Skeletal muscle cell (primary cell): ENCODE results near the gene CIC.
A peak's percentile ranks its signal among the peaks of the same experiment; 100 is the strongest.

Experiments
- DNase-seq: peaks from one replicate; pipeline ENCODE4 v3.0.0-alpha.2; 2010; ENCODE audit warnings: low read depth
- H3K4me3 ChIP-seq: 2 replicates; pipeline ENCODE4 v1.5.1; 2011; ENCODE audit warnings: low read depth, mild to moderate bottlenecking, control low read depth, low read length, moderate library complexity

CIC gene

DNA sequence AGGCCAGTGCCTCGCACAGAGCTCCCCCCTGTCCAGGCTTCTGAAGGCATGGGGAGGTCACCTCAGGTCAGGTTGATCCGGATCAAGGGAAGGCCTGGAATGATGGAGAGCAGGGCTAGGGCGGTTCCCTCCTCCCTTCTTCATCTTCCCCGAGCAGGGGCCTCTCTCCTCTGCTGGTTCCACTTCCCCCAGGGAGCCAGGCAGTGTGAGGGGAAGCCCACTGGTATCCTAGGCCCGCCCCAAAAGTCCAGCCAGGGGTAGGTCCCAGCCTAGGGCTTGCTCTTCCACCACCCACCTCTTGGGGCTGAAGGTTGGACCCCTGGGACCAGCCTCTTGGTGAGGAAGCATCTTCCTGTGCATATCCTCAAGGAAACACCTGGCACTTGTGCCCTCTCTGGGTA is 16.5 kb downstream of the CIC start:
- no peak for DNase-seq
- peak overlapping the region; percentile 81 for H3K4me3 ChIP-seq

DNA sequence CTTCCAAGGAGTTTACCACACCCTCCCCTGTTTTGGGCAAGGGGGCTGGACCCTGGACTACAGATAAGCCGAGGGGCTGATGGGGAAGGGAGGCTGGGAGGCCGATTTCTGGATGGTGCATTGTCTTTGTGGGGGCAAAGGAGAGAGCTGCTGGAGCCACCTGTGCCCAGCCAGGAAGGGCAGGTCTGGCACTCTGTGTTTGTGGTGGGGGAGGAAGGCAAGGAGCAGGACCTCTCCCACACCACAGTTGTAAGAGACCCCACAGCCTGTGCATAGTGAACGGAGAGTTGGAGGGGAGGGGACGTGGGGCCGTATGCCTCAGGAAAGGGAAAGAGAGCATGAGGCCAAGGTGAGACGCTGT is 16.9 kb downstream of the CIC start:
- peak overlapping the region; percentile 81 for H3K4me3 ChIP-seq
- DNase-seq = no peak

DNA sequence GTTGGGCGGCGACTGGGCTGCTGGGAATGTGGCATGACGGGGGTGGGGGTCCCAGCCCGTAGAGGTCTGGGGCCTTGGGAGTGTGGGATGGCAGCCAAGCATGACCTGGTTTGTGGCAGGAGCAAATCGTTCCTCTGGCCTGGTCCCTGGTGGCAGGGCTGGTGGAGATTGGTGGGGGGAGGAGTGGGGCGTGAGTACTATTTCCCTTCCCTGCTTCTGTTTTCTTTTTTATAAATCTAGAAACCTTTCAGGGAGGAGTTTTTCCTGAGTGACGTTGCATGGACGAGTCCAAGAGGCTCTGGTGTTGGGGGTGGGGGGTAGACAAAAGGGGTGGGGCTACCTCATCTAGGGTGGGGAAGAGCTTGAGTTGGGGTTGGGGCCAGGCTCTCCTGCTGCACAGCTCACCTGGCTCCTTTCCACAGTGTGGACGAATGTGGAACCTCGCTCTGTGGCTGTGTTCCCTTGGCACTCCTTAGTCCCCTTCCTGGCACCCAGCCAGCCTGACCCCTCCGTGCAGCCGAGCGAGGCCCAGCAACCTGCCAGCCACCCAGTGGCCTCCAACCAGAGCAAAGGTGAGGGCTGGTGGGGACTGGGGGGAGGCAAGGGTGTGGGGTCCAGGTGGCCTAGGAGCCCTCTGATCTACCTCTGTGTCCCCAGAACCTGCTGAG is 17.4 kb downstream of the CIC start:
- peak overlapping the region; percentile 81 for H3K4me3 ChIP-seq
- no peak for DNase-seq

DNA sequence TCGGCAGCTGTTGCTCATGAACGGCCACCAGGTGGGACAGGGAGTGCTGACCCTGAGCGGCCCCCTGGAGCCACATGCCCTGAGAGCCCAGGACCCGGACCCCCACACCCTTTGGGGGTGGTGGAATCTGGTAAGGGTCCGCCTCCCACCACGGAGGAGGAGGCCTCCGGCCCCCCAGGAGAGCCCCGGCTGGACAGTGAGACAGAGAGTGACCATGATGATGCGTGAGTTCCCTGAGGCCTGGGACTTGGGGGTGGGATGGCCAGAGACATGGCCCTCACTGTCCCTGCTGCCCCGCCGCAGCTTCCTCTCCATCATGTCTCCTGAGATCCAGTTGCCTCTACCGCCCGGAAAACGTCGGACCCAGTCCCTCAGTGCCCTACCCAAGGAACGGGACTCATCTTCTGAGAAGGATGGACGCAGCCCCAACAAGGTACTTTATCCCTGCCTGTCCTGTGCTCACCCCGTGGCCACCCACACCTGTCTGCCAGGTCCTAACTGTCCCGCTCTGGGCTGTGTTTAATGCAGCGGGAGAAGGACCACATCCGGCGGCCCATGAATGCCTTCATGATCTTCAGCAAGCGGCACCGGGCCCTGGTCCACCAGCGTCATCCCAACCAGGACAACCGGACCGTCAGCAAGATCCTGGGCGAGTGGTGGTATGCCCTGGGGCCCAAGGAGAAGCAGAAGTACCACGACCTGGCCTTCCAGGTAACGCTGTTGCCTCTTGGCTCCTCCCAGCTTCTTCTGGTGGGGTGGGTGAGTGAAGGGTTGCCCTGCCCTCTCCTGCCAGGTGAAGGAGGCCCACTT is 18.2 kb downstream of the CIC start:
- no peak overlapping the region for H3K4me3 ChIP-seq
- DNase-seq = no peak

DNA sequence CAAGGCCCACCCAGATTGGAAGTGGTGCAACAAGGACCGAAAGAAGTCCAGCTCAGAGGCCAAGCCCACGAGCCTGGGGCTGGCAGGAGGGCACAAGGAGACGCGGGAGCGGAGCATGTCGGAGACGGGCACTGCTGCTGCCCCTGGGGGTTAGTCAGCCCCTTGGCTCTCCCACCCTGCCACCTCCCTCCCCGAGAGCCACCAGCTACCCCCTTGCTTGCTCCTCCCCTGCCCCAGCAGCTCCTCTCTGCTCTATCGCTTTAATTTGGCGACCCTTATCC is 18.7 kb downstream of the CIC start:
- no peak overlapping the region for H3K4me3 ChIP-seq
- no peak for DNase-seq

DNA sequence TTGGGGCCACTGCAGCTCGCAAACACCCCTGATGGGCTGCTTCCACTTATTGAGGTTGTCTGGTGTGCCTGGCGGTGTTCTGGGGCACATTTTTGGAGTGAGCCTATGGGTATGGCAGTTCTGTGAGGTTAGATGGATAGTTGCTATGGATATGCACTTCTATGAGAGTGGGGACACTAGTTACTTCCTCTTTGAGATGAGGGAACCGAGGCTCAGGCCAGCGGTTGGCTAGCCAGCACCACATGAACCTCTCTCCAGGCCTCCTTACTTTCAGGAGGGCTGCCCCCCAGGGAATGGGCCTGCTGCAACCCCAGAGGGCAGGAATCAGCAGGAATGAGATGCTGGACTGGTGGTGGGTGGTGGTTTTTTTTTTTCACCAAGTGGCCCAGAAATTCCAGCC is 19.3 kb downstream of the CIC start:
- H3K4me3 ChIP-seq = no peak overlapping the region
- no peak for DNase-seq

DNA sequence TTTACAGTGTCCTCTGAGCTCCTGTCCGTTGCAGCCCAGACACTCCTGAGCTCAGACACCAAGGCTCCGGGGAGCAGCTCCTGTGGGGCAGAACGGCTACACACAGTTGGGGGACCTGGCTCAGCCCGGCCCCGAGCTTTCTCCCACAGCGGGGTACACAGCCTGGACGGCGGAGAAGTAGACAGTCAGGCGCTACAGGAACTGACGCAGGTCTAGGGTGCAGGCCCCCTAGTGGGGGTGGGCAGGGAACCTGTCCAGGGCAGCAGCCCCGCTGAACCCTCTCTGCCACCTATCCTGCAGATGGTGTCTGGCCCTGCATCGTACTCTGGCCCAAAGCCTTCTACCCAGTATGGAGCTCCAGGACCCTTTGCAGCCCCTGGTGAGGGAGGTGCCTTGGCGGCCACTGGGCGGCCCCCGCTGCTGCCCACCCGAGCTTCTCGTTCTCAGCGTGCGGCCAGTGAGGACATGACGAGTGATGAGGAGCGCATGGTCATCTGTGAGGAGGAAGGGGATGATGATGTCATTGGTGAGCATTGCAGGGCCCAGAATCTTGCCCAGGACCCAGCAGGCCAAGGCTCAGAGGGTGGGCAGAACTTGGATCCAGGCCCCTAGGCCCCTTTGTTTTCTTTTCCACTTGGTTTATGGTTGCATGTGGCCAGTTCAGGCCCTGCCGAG is 20.0 kb downstream of the CIC start:
- DNase-seq = no peak
- H3K4me3 ChIP-seq = no peak overlapping the region

DNA sequence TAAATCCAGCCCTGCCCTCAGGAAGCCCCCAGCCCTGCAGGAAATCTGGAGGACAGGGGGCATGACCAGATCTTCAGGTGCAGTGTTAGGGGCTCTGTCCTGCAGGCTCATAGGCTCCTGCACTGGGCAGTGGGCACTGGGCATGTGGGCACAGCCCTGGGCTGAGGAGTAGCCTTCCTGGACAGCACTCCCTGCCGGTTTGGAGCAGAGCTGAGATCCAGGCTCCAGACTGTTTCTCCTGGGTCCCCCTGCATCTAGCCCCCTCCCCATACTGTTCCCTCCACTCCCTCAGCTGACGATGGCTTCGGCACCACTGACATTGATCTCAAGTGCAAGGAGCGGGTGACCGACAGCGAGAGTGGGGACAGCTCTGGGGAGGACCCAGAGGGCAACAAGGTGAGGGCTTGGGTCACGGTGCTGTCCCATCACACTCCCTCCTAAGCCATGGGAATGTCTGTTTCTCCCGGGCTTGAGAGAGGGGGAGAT is 20.5 kb downstream of the CIC start:
- no peak for DNase-seq
- H3K4me3 ChIP-seq = no peak overlapping the region

DNA sequence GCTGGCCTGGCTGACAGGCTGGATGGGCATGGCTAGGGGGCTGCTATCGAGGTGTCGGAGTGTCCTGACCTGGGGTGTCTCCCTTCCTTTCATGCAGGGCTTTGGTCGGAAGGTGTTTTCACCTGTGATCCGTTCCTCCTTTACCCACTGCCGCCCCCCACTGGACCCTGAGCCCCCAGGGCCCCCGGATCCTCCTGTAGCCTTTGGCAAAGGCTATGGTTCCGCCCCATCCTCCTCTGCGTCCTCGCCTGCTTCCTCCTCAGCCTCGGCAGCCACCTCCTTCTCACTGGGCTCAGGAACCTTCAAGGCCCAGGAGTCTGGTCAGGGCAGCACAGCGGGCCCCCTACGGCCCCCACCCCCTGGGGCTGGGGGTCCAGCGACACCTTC is 21.1 kb downstream of the CIC start:
- H3K4me3 ChIP-seq = no peak overlapping the region
- no peak for DNase-seq

DNA sequence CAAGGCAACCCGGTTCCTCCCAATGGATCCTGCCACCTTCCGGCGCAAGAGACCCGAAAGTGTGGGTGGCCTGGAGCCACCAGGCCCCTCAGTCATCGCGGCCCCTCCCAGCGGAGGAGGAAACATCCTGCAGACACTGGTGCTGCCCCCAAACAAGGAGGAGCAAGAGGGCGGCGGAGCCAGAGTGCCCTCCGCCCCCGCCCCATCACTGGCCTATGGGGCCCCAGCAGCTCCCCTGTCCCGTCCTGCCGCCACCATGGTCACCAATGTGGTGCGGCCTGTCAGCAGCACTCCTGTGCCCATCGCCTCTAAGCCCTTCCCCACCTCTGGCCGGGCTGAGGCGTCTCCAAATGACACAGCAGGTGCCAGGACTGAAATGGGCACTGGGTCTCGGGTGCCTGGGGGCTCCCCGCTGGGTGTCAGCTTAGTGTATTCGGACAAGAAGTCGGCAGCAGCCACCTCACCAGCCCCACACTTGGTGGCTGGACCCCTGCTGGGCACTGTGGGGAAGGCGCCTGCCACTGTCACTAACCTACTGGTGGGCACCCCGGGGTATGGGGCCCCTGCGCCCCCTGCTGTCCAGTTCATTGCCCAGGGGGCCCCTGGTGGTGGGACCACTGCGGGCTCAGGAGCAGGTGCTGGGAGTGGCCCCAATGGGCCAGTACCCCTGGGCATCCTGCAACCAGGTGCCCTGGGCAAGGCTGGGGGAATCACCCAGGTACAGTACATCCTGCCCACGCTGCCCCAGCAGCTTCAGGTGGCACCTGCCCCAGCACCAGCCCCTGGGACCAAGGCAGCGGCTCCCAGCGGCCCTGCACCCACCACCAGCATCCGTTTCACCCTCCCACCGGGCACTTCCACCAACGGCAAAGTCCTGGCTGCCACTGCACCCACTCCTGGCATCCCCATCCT is 21.7 kb downstream of the CIC start:
- no peak for DNase-seq
- no peak overlapping the region for H3K4me3 ChIP-seq

DNA sequence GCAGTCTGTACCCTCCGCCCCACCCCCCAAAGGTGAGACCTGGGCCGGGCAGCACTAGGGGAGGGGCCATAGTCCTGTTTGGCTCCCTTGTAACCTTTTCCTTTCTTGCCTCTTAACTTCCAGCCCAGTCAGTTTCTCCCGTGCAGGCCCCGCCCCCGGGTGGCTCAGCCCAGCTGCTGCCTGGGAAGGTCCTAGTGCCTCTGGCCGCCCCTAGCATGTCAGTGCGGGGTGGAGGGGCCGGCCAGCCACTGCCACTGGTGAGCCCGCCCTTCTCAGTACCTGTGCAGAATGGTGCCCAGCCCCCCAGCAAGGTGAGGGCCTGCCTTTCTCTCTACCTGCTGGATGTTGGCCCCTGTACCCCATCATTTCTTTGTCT is 22.4 kb downstream of the CIC start:
- no peak for DNase-seq
- no peak overlapping the region for H3K4me3 ChIP-seq

DNA sequence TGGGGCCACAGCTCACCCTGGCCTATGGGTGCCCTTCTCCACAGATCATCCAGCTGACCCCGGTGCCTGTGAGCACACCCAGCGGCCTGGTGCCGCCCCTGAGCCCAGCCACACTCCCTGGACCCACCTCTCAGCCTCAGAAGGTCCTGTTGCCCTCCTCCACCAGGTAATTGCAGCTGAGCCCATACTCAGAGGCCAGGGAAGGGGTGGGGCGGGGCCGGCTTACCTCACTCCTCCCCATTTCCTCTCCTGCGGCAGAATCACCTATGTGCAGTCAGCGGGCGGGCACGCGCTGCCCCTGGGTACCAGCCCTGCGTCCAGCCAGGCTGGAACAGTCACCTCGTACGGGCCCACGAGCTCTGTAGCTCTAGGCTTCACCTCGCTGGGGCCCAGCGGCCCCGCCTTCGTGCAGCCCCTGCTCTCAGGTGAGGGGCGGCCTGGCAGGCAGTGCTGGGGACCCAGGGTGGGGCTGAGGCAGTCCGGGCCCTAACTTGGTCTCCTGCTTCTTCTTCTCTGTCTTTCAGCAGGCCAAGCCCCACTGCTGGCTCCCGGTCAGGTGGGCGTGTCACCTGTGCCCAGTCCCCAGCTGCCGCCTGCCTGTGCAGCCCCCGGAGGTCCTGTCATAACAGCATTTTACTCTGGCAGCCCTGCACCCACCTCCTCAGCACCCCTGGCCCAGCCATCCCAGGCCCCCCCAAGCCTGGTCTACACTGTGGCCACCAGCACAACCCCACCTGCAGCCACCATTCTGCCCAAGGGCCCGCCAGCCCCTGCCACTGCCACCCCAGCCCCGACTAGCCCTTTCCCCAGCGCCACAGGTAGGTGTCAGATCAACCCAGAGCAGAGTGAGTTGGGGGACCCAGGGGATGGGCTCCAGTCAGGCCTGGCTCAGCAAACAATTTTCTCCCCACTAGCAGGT is 23.2 kb downstream of the CIC start:
- no peak overlapping the region for H3K4me3 ChIP-seq
- no peak for DNase-seq

DNA sequence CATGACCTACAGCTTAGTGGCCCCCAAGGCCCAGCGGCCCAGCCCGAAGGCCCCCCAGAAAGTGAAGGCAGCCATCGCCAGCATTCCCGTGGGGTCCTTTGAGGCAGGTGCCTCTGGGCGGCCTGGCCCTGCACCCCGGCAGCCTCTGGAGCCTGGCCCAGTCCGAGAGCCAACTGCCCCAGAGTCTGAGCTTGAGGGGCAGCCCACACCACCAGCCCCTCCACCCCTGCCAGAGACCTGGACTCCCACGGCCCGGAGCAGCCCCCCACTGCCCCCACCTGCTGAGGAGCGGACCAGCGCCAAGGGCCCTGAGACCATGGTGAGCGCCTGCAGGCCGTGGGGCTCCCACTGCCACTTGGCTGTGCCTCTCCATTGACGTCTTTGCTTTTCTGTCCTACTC is 23.9 kb downstream of the CIC start:
- no peak overlapping the region for H3K4me3 ChIP-seq
- no peak for DNase-seq

DNA sequence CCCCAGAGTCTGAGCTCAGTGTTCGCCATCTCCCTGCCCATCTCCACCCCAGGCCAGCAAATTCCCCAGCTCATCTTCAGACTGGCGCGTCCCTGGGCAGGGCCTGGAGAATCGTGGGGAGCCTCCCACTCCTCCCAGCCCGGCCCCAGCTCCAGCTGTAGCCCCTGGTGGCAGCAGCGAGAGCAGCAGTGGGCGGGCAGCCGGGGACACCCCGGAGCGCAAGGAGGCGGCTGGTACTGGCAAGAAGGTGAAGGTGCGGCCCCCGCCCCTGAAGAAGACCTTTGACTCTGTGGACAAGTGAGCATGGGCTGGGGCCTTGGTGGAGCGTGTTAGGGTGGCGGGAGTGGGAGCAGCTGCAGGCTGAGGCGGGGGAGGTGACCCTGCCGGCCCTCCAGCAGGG is 24.5 kb downstream of the CIC start:
- H3K4me3 ChIP-seq = no peak overlapping the region
- no peak for DNase-seq

DNA sequence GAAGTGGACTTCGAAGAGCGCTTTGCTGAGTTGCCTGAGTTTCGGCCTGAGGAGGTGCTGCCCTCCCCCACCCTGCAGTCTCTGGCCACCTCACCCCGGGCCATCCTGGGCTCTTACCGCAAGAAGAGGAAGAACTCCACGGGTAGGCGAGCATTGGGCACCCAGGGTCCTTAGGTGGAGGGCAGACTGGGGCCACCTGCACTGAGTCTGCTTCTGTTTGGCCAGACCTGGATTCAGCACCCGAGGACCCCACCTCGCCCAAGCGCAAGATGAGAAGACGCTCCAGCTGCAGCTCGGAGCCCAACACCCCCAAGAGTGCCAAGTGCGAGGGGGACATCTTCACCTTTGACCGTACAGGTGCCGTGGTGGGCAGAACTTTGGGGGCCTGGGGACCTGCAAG is 24.9 kb downstream of the CIC start:
- no peak for DNase-seq
- H3K4me3 ChIP-seq = no peak overlapping the region

DNA sequence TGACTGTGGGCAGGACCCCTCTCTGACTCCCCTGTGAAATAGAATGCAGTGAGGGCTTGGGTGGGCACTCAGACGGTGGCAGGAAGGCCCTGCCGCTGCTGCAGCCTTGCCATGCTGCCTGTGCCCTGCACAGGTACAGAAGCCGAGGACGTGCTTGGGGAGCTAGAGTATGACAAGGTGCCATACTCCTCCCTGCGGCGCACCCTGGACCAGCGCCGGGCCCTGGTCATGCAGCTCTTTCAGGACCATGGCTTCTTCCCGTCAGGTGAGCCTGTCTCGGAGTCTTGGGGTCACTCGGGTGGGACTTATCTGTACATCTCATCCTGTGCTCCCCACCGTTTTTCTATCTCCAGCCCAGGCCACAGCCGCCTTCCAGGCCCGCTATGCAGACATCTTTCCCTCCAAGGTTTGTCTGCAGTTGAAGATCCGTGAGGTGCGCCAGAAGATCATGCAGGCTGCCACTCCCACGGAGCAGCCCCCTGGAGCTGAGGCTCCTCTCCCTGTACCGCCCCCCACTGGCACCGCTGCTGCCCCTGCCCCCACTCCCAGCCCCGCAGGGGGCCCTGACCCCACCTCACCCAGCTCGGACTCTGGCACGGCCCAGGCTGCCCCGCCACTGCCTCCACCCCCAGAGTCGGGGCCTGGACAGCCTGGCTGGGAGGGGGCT is 25.6 kb downstream of the CIC start:
- H3K4me3 ChIP-seq = no peak overlapping the region

DNA sequence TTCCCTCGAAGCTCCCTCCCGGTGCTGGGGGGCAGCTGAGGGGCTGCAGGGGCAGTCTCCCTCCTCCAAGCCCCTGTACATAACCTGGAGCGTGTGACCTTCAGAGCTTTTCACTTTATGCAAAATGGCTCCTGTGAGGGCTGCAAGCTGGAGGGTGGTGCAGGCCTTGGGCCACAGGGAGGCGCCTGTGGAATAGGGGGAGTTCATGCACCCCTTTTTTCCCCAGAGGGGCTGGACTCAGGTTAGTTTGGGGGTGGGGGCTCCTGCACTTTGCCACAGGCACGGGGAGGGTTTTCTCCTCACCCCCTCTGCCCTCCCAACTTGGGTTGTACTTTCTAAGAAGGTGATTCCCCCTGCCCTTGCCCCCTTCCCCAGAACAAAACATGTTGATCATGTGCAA is 26.3 kb downstream of the CIC start:
- DNase-seq = no peak

More for the DNA sequence above, 25.6 kb downstream of the CIC start:
- DNase-seq = no peak

DNA sequence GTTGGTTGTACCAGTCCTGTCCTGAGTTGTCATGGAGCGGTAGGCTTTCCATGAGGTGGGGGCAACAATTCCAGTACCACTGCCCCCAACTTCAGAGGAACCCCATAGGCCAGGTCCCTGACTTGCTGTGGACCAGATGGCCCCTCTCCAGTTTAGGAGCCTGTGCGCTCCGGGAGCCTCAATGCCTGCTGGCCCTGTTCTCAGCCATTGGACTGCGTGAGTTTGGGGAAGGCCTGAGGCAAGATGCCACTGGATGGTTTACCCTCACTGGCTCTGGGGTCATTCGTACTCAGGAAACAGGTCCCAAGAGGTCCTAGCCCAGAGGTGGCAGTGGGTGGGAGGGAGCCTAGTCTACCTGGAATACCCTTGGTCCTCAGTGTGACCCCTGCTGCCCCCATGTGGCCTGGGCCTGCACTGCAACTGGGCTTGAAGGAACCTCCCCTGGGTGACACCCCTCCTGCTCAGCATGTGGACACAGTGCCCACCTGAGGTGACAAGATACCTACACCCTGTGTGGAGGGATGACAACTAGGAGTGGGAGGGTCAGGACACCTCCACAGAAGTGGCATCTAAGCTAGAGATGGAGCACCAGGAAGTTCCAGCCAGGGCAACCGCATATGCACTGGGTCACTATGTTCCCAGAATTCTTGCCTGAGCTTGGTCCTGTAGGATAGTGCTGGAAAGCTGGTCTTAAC is 26.9 kb downstream of the CIC start:
- no peak for DNase-seq

More for the DNA sequence above, 26.3 kb downstream of the CIC start:
- no peak overlapping the region for H3K4me3 ChIP-seq

More for the DNA sequence above, 26.9 kb downstream of the CIC start:
- no peak overlapping the region for H3K4me3 ChIP-seq
